RPMI8226 (cell line): Measurements from ENCODE around the gene HDGFL3.
"Not testable (repeated sequence)": the region's sequence is repeated elsewhere in the genome, so short reads cannot be mapped to it uniquely, and the experiment has no call there.

ENCODE experiments used
- DNase-seq: peaks from one replicate; pipeline ENCODE4 v3.0.0-alpha.2; 2015

Gene HDGFL3

GRCh38 chr15:83094583-83094982 is 113.0 kb downstream of the HDGFL3 start:
- DNase-seq: no peak

GRCh38 chr15:83092309-83092976 is 115.2 kb downstream of the HDGFL3 start:
- no peak for DNase-seq

- DNase-seq: not testable (repeated sequence)
Measured at GRCh38 chr15:83091965-83092308, 115.7 kb downstream of the HDGFL3 start.

- no peak for DNase-seq
Measured at GRCh38 chr15:83090465-83090864, 117.2 kb downstream of the HDGFL3 start.

- no peak for DNase-seq
Measured at GRCh38 chr15:83088876-83089275, 118.7 kb downstream of the HDGFL3 start.

GRCh38 chr15:83087576-83087975 is 120.0 kb downstream of the HDGFL3 start:
- no peak for DNase-seq

GRCh38 chr15:83085864-83086552 is 121.6 kb downstream of the HDGFL3 start:
- DNase-seq: not testable (repeated sequence)

- DNase-seq: not testable (repeated sequence)
Measured at GRCh38 chr15:83085461-83085860, 122.2 kb downstream of the HDGFL3 start.

- DNase-seq: no peak
Measured at GRCh38 chr15:83082730-83083386, 124.8 kb downstream of the HDGFL3 start.

GRCh38 chr15:83081256-83082014 is 126.2 kb downstream of the HDGFL3 start:
- DNase-seq: no peak

GRCh38 chr15:83078712-83079111 is 128.9 kb downstream of the HDGFL3 start:
- no peak for DNase-seq
